Stimulated activated CD4-positive, alpha-beta T cell treated with anti-CD3 and anti-CD28 coated beads, Interleukin-4, amount 100 ng/mL, for 4 hours (primary cell): ENCODE data around the gene MRPS27.

Source experiments
- DNase-seq, 2 experiments: peaks; one replicate each; pipeline ENCODE4 v3.0.0-alpha.2; 2020

MRPS27 gene

DNA sequence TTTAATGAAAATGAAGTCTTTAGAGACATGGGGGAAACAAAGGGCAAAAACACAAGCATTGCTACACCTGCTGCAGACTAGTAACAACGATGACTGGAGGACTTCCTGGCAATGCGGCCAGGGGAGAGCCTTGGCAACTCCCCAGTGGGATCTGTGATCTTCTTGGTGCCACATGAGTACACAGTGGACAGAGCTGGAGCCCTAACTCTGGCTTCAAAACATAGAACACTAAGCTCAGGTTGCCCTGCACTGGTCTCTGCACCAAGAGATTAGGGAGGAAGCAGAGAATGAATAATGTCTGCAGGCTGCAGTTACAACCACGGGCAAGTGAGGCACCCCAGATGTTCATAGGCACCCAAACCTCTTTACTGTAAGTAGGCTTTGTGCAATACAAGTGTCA lies 91.1 kb downstream of the MRPS27 start:
- DNase-seq, result no peak

DNA sequence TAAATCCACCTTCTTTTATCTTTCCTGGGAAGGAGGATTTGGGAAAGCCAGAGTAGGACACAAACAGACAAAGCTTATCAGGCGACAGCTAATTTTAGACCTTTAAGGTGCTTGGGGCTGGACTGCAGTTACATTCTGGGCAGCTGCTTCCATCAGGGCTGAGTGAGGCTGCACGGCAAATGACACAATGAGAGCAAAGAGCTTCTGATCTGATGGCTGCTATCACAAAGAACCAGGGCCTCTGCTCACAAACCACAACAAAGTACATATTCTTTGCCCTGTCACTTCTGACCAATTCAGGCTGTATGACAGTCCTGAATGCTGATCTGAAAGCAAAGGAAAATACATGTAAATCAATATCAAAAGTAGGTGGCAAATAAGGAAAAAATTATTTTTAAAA lies 93.1 kb downstream of the MRPS27 start:
- DNase-seq, result no peak

GRCh38 chr5:72225741-72226140 lies 94.3 kb downstream of the MRPS27 start:
- no peak for DNase-seq

GRCh38 chr5:72224946-72225463 lies 95.0 kb downstream of the MRPS27 start:
- no peak for DNase-seq

DNA sequence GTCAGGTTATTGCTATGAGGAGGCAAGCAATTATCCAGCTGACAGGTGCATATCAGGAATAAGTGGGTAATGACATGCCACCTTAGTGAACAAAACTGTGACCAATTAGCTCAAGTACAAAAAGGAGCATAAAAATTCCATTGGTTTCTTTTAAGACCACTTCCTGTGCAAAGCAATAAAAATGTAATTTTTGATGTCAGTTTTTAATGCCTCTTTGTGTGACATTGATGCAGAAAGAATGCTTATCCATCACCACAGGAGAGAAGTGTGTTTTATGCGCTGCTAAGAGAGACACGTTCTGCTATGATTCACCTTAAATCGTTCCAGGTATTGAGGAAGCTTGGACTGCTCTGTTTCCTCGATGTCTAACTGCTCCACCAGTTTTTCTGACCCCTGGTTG lies 96.7 kb downstream of the MRPS27 start:
- DNase-seq, result no peak

- no peak for DNase-seq
Measured at GRCh38 chr5:72222521-72222920, 97.5 kb downstream of the MRPS27 start.

DNA sequence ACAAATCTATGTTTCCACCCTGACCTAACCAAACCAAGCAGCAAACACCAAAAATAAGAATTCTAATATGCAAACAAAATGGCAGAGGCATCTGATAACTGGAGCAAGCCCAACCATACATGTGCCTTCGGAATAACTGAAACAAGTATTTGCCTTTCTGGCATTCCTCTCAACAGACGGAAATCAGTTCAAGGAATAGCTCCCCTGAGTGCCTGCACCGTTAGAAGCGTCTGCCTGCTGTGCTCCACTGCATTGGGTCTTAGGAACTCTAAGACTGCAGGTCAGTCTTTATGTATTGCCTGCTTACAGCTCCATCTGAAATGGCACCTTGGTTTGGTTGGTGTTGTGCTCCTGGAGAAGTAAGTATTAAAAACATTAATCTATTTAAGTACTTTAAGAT lies 98.5 kb downstream of the MRPS27 start:
- DNase-seq, result no peak

GRCh38 chr5:72221099-72221498 lies 98.9 kb downstream of the MRPS27 start:
- DNase-seq, result no peak

GRCh38 chr5:72216756-72217155 lies 103.3 kb downstream of the MRPS27 start:
- DNase-seq, result no peak

DNA sequence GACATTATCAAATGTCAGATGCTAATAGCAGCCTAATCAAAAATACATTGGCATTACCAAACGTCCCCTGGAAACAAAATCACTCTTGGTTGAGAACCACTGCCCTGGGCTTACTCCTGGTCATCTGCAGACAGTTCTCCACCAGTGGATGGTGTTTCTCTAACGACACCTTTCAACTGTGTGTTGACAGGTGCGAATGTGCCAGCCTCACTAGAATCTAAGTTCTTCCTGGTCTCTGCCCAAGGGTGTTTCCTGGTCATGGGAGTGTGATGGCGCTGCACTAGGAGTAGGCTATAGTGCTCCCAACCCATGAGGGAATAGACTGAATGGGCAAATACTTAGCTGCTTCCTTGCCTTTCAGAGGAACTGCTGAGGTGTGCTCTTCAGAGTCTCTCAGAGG lies 105.9 kb downstream of the MRPS27 start:
- no peak for DNase-seq

DNA sequence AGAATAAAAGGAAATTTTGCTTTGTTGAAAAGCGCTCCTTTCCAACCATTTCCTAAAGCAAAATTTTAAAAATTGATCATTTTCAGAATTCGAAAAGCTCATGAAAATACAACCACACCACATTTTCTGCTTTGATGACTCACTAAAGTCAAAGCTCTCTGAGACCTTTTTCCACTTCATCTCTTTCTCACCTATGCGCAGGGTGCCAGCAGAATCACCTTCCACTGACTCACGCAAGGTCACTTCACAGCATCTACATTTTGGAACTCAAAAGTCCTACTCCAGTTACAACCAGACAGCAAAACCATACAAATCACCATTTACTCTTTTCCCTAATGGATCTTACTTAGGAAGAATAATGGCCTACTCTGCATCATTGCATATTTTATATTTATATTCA lies 106.6 kb downstream of the MRPS27 start:
- DNase-seq, result no peak

DNA sequence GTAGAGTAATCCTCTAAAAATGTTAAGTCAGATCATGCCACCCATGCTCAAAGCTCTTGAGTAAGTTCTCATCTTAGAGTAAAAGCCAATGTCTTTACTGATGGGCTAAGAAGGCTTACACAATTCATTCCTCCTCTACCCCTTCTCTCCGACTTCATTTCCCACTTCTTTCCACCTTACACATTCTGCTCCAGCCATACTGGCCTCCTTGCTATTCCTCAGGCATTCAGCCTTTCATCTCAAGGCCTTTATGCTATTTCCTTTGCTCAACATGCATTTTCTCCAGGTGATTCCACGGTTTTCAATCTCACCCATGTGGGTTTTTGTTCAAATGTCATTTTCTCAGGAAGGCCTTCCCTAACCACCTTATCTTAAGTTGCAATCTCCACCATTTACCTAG lies 107.9 kb downstream of the MRPS27 start:
- no peak for DNase-seq

GRCh38 chr5:72210888-72211678 lies 109.0 kb downstream of the MRPS27 start:
- DNase-seq, result no peak

GRCh38 chr5:72209147-72210115 lies 110.6 kb downstream of the MRPS27 start:
- no peak for DNase-seq

GRCh38 chr5:72208324-72208926 lies 111.6 kb downstream of the MRPS27 start:
- DNase-seq, result no peak

DNA sequence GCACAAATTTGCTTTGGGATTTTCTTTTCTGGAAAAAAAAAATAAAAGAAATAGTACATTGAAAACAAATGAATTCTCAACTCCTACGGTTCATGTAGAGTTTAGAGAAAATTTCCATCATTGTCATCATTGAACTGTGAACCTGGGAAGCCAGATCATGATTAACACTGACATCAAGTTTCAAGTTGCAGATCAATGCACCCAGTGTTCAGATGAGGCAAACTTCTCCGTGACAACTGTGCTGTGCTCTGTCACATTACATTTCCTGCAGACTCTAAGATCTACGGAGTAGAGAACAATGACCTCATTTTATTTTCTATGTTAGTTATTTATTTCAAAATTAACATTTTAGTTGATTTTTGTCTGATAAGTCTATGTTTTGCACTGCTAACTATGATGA lies 113.0 kb downstream of the MRPS27 start:
- no peak for DNase-seq

DNA sequence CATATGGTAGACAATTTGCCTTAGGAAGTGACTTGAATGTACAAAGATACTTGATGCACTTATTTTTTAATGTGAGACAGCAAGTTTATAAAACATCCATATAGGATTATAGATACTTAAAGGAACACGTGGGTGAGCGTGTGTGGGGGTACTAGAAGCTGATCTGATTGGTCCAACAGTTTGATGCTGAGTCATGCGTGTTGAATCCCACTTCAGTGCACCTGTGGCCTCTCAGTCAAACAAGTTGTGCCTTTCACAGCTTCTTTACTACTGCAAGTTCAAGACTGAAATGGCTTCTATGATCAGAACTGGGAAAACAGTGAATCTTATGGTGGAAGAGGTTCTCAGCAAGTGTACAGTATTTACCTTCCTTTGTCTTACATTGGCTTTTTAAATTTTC lies 113.9 kb downstream of the MRPS27 start:
- no peak for DNase-seq

GRCh38 chr5:72205431-72206009 lies 114.5 kb downstream of the MRPS27 start:
- DNase-seq, result no peak

DNA sequence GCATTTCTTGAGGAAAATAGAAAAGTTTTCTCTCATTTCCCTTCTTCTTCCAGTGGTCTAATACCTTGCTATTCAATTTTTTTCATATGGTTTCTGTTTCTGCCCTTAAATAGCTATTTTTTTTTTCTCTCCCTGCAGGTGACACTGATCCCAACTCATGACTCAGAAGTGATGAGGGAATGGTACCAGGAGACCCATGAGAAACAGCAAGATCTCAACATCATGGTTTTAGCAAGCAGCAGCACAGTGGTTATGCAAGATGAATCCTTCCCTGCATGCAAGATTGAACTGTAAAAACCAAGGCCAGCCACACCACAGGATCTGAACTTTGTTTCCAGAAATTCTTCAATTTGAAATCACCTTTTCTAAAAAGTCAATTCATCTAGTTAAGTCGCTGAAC lies 115.1 kb downstream of the MRPS27 start:
- DNase-seq, result no peak

- DNase-seq, result no peak
Measured at GRCh38 chr5:72203251-72203845, 116.7 kb downstream of the MRPS27 start.

DNA sequence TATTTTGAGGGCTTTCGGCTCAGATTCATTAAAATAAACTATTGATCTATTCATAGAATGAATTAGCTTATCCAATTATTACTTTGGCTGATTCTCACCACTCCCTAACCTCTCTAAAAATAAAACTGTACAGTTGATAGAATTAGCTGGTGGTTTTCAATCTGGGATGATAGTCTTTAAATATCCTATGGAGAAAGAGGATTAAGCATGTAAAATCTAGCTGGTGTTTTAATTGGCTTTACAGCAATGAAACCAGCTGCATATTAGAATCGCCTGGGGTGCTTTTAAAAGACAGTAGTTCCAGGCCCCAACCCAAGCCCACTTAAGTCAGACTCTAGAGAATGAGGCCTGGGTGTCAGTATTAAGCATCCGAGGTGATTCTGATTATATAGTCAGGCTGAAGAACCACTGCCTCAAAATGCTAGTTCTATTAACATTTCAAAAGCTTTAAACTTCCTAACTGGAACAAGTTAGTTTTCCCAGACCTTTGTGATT lies 117.7 kb downstream of the MRPS27 start:
- no peak for DNase-seq

DNA sequence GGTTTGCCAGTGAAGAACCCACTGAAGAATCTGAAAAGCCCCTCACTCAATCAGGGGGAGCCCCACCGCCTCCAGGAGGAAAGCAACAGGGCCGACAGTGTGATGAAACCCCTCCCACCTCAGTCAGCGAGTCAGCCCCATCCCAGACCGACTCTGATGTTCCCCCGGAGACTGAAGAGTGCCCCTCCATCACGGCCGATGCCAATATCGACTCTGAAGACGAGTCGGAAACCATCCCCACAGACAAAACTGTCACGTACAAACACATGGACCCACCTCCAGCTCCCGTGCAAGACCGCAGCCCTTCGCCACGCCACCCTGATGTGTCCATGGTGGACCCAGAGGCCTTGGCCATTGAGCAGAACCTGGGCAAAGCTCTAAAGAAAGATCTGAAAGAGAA lies 120.4 kb downstream of the MRPS27 start:
- no peak for DNase-seq
